ENCODE measurements around the gene UBN2. TPM values are rescaled to one million over a fixed set of nuclear protein-coding genes. Genes with fewer than 3 reads are reported as not detected.

UBN2 gene
- total and polyA plus RNA-seq, 2 of the 13 experiments (the other 11 are each of a cell fraction or from before 2014, with no cell fraction given), result 5.6 to 5.7 TPM

- TF ChIP-seq MXI1 (IDR thresholded peaks at IDR 0.05; ENCODE audit: borderline replicate concordance, low read depth, low read length) (0 out of 3 replicates have a peak, but pooled peaks have one; percentile 30), YEATS4 (CRISPR knock-in tag; IDR thresholded peaks at IDR 0.05; ENCODE audit: borderline replicate concordance) (0 out of 2 replicates have a peak, but pooled peaks have one; percentile 34), SP140L (CRISPR knock-in tag; IDR thresholded peaks at IDR 0.05; ENCODE audit: borderline replicate concordance) (no peak), ZBTB7B (CRISPR knock-in tag; IDR thresholded peaks at IDR 0.05) (0 out of 2 replicates have a peak, but pooled peaks have one; percentile 60), NFE2L1 (CRISPR knock-in tag; IDR thresholded peaks at IDR 0.05; ENCODE audit: borderline replicate concordance) (no peak), ZNF558 (CRISPR knock-in tag; IDR thresholded peaks at IDR 0.05; ENCODE audit: borderline replicate concordance) (no peak), ZNF740 (CRISPR knock-in tag; IDR thresholded peaks at IDR 0.05) (0 out of 2 replicates have a peak, but pooled peaks have one; percentile 9), ELF1 (CRISPR knock-in tag; IDR thresholded peaks at IDR 0.05) (0 out of 2 replicates have a peak, but pooled peaks have one; percentile 49), CREM (IDR thresholded peaks at IDR 0.05) (0 out of 2 replicates have a peak, but pooled peaks have one; percentile 9), CREM (CRISPR knock-in tag; IDR thresholded peaks at IDR 0.05) (no peak), HDAC1 (CRISPR knock-in tag; IDR thresholded peaks at IDR 0.05) (peak; percentile 31; the same call in 1 of the 2 replicates), PAX8 (CRISPR knock-in tag; IDR thresholded peaks at IDR 0.05; ENCODE audit: borderline replicate concordance) (no peak), ISX (CRISPR knock-in tag; conservative IDR thresholded peaks at IDR 0.05) (no peak), CAMTA2 (CRISPR knock-in tag; IDR thresholded peaks at IDR 0.05; ENCODE audit: borderline replicate concordance) (no peak), ATF7-NPFF (CRISPR knock-in tag; IDR thresholded peaks at IDR 0.05; ENCODE audit: low read depth) (no peak), PHF8 (CRISPR knock-in tag; IDR thresholded peaks at IDR 0.05) (peak; percentile 63; the same call in 1 of the 2 replicates), ZNF879 (CRISPR knock-in tag; IDR thresholded peaks at IDR 0.05) (no peak), HMGXB4 (CRISPR knock-in tag; IDR thresholded peaks at IDR 0.05; ENCODE audit: borderline replicate concordance in 1 of 2, low read depth in 1 of 2) (peak in 1 of 2 experiments; percentile 32; a peak in 1 of 4 replicates), MTA1 (CRISPR knock-in tag; IDR thresholded peaks at IDR 0.05; ENCODE audit: borderline replicate concordance) (no peak), ATF2 (CRISPR knock-in tag; IDR thresholded peaks at IDR 0.05) (0 out of 2 replicates have a peak, but pooled peaks have one; percentile 27), KDM4B (CRISPR knock-in tag; IDR thresholded peaks at IDR 0.05) (0 out of 2 replicates have a peak, but pooled peaks have one; percentile 41), FUBP1 (CRISPR knock-in tag; IDR thresholded peaks at IDR 0.05; ENCODE audit: borderline replicate concordance) (no peak), ZNF782 (CRISPR knock-in tag; IDR thresholded peaks at IDR 0.05; ENCODE audit: borderline replicate concordance) (0 out of 2 replicates have a peak, but pooled peaks have one; percentile 5)
Observed at GRCh38 chr7:139231513-139232376, 708 bp downstream of the UBN2 start (continued).
